ENCODE results near the gene SGCA. TPM values are rescaled to one million over a fixed set of nuclear protein-coding genes. Genes with fewer than 3 reads are reported as not detected.

Gene SGCA
- total and polyA plus RNA-seq, 2 of the 13 experiments (the other 11 are each of a cell fraction or from before 2014, with no cell fraction given): not detected

- TF ChIP-seq HNF1B (CRISPR knock-in tag; IDR thresholded peaks at IDR 0.05) (no peak), ZNF350 (CRISPR knock-in tag; IDR thresholded peaks at IDR 0.05; ENCODE audit: borderline replicate concordance, low read depth) (0 out of 2 replicates have a peak, but pooled peaks have one; percentile 7), ZNF775 (CRISPR knock-in tag; IDR thresholded peaks at IDR 0.05; ENCODE audit: borderline replicate concordance) (no peak), CBX5 (CRISPR knock-in tag; IDR thresholded peaks at IDR 0.05; ENCODE audit: borderline replicate concordance) (no peak), MXI1 (IDR thresholded peaks at IDR 0.05; ENCODE audit: borderline replicate concordance, low read depth, low read length) (peak; percentile 44; the same call in 1 of the 3 replicates), PHF21A (CRISPR knock-in tag; IDR thresholded peaks at IDR 0.05) (no peak; the same call in 1 of the 2 replicates), ZNF180 (CRISPR knock-in tag; IDR thresholded peaks at IDR 0.05; ENCODE audit: borderline replicate concordance, low read depth) (no peak), PLSCR1 (CRISPR knock-in tag; IDR thresholded peaks at IDR 0.05; ENCODE audit: borderline replicate concordance) (no peak), MIXL1 (CRISPR knock-in tag; IDR thresholded peaks at IDR 0.05) (no peak), ZNF891 (CRISPR knock-in tag; IDR thresholded peaks at IDR 0.05) (no peak), CEBPB (IDR thresholded peaks at IDR 0.05; ENCODE audit: borderline replicate concordance, low read depth, low read length) (no peak), ZFP1 (CRISPR knock-in tag; IDR thresholded peaks at IDR 0.05) (no peak), MAFG (CRISPR knock-in tag; IDR thresholded peaks at IDR 0.05) (no peak), MAZ (IDR thresholded peaks at IDR 0.05; ENCODE audit: borderline replicate concordance, low read depth, low read length) (no peak), MAZ (CRISPR knock-in tag; IDR thresholded peaks at IDR 0.05; ENCODE audit: low read depth) (peak; percentile 74; the same call in 1 of the 2 replicates), EP300 (IDR thresholded peaks at IDR 0.05; ENCODE audit: low read depth in 2 of 2, low read length in 2 of 2) (no peak), EP300 (CRISPR knock-in tag; IDR thresholded peaks at IDR 0.05; ENCODE audit: borderline replicate concordance) (no peak), SPEN (CRISPR knock-in tag; IDR thresholded peaks at IDR 0.05; ENCODE audit: low read depth) (peak; percentile 77), MXD3 (CRISPR knock-in tag; IDR thresholded peaks at IDR 0.05) (peak; percentile 18; the same call in 1 of the 2 replicates), ZNF468 (CRISPR knock-in tag; IDR thresholded peaks at IDR 0.05) (no peak), IRF2 (CRISPR knock-in tag; IDR thresholded peaks at IDR 0.05) (peak; percentile 41; the same call in 1 of the 2 replicates), ZZZ3 (CRISPR knock-in tag; IDR thresholded peaks at IDR 0.05; ENCODE audit: borderline replicate concordance) (no peak; the same call in 1 of the 2 replicates), PPARG (CRISPR knock-in tag; conservative IDR thresholded peaks at IDR 0.05) (0 out of 2 replicates have a peak, but pooled peaks have one; percentile 22), SCMH1 (CRISPR knock-in tag; IDR thresholded peaks at IDR 0.05; ENCODE audit: borderline replicate concordance) (no peak), YY1 (IDR thresholded peaks at IDR 0.05; ENCODE audit: insufficient read depth, insufficient replicate concordance, low read depth, low read length) (peak; percentile 11), SYNCRIP (IDR thresholded peaks at IDR 0.05; ENCODE audit: insufficient read depth, low read depth, low read length) (no peak)
- TF ChIP-seq, protein P1, sequence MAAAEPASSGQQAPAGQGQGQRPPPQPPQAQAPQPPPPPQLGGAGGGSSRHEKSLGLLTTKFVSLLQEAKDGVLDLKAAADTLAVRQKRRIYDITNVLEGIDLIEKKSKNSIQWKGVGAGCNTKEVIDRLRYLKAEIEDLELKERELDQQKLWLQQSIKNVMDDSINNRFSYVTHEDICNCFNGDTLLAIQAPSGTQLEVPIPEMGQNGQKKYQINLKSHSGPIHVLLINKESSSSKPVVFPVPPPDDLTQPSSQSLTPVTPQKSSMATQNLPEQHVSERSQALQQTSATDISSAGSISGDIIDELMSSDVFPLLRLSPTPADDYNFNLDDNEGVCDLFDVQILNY (CRISPR knock-in tag; conservative IDR thresholded peaks at IDR 0.05): no peak
Measured at GRCh38 chr17:50149417-50150353, 16.1 kb upstream of the SGCA start (continued).
